PFSK-1 (cell line): ENCODE results near the gene SVIL.

Source experiments
- POLR2AphosphoS5 ChIP-seq: IDR thresholded peaks from 2 replicates; pipeline ENCODE4 v1.6.1; 2012; ENCODE audit warnings: low read depth, mild to moderate bottlenecking, control low read depth, low read length, moderate library complexity
- SIN3A ChIP-seq: IDR thresholded peaks from 2 replicates; pipeline ENCODE4 v1.6.1; 2012; ENCODE audit warnings: mild to moderate bottlenecking, low read length, moderate library complexity, borderline replicate concordance; ENCODE audit not compliant: insufficient read depth

DNA sequence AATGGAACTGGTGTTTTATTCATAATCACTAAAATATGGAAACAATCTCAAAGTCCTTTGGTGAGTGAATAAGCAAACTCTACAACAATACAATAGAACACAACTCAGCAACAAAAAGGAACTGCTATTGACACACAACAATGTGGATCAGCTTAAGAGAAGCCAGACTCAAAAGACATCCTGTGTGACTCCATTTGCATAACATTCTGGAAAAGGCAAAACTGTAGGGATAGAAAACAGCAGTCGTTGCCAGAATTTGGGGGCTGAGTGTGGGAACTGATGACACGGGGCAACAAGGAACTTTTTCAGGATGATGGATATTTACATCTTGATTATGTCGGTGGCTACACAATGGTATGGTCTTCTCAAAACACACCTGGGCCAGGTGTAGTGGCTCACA lies 32.4 kb upstream of the SVIL start:
- TF ChIP-seq POLR2AphosphoS5, result no peak
- no peak for TF ChIP-seq SIN3A
